GM12874 (cell line): ENCODE results near the gene PKN2.

Source experiments
- TF ChIP-seq, protein P1 (sequence below): IDR thresholded peaks from 2 replicates; pipeline ENCODE4 v1.5.1; 2011; ENCODE audit warnings: low read depth, mild to moderate bottlenecking, control low read depth, low read length, moderate library complexity; ENCODE audit not compliant: insufficient read depth

PKN2 gene

DNA sequence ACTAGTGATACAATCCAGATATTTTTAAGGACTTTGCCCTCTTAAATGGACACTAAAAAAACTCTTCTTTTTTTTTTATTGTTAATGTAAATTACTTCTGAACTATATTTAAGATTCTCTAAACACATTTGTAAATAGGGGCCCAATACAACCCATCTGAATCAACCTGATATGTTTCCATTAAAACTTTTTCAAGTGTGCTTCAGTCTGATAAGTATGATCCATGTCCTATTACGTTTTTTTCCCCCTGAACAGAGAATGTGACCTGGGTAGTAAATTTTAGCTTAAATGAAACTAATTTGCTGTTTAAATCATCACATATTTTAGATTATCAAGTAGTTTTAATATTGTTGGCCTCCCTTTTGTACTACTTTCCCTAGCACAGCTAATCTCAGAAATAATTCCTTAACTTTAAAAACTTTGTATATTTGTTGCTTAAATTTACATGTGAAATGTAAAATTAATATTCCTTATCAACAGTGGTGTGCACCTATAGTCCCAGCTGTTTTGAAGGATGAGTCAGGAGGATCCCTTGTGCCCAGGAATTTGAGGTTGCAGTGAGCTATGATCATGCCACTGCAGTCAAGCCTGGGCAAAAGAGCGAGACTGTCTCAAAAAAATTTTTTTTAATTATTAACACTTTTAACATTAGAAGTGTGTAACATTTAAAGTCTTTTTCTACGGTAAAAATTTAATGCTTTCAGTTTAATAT lies 3.0 kb upstream of the PKN2 start:
- TF ChIP-seq, protein P1, sequence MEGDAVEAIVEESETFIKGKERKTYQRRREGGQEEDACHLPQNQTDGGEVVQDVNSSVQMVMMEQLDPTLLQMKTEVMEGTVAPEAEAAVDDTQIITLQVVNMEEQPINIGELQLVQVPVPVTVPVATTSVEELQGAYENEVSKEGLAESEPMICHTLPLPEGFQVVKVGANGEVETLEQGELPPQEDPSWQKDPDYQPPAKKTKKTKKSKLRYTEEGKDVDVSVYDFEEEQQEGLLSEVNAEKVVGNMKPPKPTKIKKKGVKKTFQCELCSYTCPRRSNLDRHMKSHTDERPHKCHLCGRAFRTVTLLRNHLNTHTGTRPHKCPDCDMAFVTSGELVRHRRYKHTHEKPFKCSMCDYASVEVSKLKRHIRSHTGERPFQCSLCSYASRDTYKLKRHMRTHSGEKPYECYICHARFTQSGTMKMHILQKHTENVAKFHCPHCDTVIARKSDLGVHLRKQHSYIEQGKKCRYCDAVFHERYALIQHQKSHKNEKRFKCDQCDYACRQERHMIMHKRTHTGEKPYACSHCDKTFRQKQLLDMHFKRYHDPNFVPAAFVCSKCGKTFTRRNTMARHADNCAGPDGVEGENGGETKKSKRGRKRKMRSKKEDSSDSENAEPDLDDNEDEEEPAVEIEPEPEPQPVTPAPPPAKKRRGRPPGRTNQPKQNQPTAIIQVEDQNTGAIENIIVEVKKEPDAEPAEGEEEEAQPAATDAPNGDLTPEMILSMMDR: no peak

DNA sequence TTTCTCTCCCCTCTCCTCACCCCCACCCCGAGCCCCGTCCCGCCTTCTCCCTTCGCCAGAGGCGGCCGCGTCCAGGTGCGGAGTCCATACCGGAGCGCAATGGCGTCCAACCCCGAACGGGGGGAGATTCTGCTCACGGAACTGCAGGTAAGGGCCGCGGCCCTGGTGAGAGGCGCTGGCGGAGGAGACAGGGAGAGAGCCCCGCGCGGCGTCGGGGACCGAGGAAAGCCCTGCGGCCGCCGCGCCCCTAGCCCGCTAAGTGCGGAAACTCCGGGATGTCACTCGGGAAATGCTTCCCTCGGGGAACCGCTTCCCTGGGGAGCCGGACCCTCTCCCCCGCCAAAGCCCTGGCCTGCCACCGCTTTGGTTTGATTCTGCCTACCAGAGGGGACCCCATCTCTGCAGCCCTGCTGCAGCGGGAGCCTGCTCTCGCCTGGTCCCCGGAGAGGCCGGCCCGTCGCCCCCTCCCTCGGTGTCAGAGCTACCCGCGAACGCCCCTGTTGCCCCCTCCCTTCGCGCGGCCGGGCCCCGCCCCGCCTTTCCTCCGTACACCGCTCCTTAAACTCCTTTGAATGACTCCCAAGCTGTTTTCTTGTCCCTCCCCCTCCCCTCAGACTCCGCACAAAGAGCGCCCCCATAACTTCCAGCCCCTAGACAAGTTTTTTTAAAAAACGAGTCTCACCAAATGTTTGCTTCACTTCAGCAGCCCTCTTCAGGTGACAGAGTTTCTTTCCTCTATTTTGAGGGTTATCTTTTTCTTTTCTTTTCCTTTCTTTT lies 597 bp downstream of the PKN2 start:
- TF ChIP-seq, protein P1: no peak

DNA sequence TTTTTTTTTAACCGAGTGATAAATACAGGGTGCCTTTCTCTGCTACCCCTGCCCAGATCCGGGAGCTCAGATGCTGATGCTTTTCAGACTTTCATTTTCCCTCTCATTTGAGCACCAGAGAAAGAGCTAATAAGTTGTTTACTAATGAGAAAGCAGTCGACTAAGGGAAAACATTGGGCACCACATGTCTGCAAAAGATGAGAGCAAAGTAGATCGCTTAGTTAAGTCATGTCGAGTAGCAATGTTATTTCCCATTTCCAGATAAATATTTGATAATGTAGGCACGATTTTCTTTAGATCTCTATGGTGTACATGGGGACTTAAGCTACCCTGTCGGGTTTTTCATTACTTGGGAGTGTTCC lies 1.2 kb downstream of the PKN2 start:
- TF ChIP-seq, protein P1: no peak

DNA sequence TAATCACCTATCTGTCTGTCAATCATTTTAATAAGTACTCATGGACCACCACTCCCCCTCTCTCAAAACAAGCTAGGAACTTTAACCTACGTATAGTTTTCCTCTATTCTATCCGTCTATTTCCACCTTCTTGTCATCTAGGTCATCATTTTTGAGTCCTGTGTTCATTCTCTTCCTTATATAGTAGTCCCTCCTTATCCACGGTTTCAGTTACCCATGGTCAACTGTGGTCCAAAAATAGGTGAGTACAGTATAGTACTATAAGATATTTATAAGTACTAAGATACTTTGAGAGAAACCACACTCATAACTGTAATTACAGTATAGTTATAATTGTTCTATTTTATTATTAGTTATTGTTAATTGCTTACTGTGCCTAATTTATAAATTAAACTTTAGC lies 7.5 kb downstream of the PKN2 start:
- TF ChIP-seq, protein P1: no peak

DNA sequence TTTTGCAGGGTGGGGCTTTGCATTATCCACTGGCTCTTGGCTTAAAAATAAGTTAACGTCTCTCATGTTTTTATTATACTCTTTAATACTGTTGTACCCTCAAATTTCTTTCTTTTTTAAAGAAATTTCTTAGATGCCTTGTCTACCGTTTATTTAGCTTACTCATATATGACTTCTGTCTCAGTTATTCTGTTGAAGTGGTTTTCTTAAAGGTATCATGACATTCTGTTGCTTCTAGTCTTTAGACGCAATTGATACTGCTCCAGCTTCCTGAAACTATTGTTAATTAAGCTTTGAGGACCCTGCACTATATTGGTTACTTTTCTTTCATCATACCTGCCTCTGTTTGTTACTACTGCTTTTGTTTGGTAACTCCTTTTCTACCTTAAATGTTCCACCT lies 11.7 kb downstream of the PKN2 start:
- TF ChIP-seq, protein P1: no peak

DNA sequence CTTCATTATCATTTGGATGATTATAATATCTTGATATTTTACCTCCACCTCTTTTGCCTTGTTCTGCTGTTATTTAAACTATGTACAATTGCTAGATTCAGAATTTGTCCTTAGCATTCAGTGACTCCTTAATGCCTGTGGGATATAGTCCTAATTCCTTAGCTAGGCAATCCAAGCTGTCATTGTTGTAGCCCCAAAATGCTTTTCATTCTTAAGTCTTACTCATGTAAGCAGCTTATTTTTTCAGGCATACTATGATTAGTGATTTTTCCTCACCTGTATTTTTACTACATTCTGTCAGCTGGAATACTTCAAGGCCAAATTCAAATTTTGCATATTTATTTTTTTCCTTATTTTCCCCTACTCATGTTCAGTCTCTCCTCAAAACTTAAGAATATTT lies 13.4 kb downstream of the PKN2 start:
- TF ChIP-seq, protein P1: no peak

DNA sequence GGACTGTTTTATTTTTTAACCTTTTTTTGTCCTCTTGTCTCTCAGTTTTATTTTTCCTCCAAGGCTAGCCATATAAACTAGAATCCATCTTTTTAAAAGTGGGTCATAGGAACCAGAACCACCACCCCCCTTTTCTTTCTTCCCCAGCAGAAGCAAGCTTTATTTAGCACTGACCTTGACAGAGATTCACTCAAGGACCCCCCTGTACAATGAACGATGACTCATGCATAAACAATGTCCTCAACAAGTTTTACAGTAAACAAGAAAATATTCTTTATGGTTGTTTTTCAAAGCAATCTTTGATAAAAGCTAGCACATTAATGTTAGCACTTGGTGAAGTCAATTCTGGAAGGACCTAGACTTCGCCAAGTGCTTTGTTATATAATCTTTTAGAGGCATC lies 14.1 kb downstream of the PKN2 start:
- TF ChIP-seq, protein P1: no peak
